Measurements from ENCODE around the gene OR51B4. TPM values are rescaled to one million over a fixed set of nuclear protein-coding genes. Genes with fewer than 3 reads are reported as not detected.

Gene OR51B4
- total RNA-seq, 1 experiment from 2014 or later: 43.7 TPM

GRCh38 chr11:5267033-5267563, 34.6 kb downstream of the OR51B4 start:
- Histone ChIP-seq H3K9ac (ENCODE audit: low read length) (no peak overlapping the region), H3K9me2 (ENCODE audit: insufficient read depth) (no peaks in the 10 kb centered on the region), H3K9me3 (ENCODE audit: control insufficient read depth in 1 of 2, insufficient read depth in 1 of 2, low read depth in 1 of 2, low read length in 2 of 2) (no peaks in the 10 kb centered on the region), H3K4me3 (replicated peaks in 1 of 2; ENCODE audit: low read depth in 1 of 2, low read length in 2 of 2) (no peak overlapping the region), H3K4me2 (ENCODE audit: low read length) (no peak overlapping the region), H3K36me3 (ENCODE audit: control insufficient read depth in 1 of 2, insufficient read depth in 2 of 2, low read length in 2 of 2) (peaks cover 0 to 8% of the 10 kb centered on the region in 2 experiments; a peak in 1 of 4 replicates), H4K20me1 (ENCODE audit: insufficient read depth) (no peaks in the 10 kb centered on the region; the same call in 1 of the 2 replicates), H2AFZ (ENCODE audit: low read depth, low read length, poor library complexity, severe bottlenecking) (no peak overlapping the region), H3K27me3 (ENCODE audit: insufficient read depth, low read length) (no peaks in the 10 kb centered on the region), H3K79me2 (ENCODE audit: insufficient read depth, low read length) (no peaks in the 10 kb centered on the region), H3K4me1 (ENCODE audit: control insufficient read depth in 1 of 2, insufficient read depth in 2 of 2, low read length in 2 of 2) (no peaks in the 10 kb centered on the region), H3K27ac (ENCODE audit: low read depth, low read length) (no peak overlapping the region)
- BruUV-seq (replicated peaks): no TSS peak
- POLR2A ChIA-PET: no interaction called here
- RAD21 ChIA-PET (ENCODE audit: low non-redundant PET in 1 of 2, low total read pairs in 2 of 2, uncharacterized antibody in 2 of 2, unreplicated experiment in 2 of 2): no interaction called here
- ATAC-seq (no peak), DNase-seq (ENCODE audit: low read depth, low spot score) (no peak)
- CTCF ChIA-PET: no interaction called here
- intact Hi-C loops (cut with micrococcal nuclease): no loop called here
- TF ChIP-seq EZH2 (IDR thresholded peaks at IDR 0.05): no peak
- TF ChIP-seq SRF (IDR thresholded peaks at IDR 0.05; ENCODE audit: low read depth): no peak
- no peak for TF ChIP-seq ATF3 (IDR thresholded peaks at IDR 0.05)
- TF ChIP-seq CBX3 (IDR thresholded peaks at IDR 0.05; ENCODE audit: low read depth): no peak

- Histone ChIP-seq H3K9me3 (ENCODE audit: control insufficient read depth in 1 of 2, insufficient read depth in 1 of 2, low read depth in 1 of 2, low read length in 2 of 2) (no peaks in the 10 kb centered on the region), H2AFZ (ENCODE audit: low read depth, low read length, poor library complexity, severe bottlenecking) (no peak overlapping the region), H3K79me2 (ENCODE audit: insufficient read depth, low read length) (no peaks in the 10 kb centered on the region), H3K4me2 (ENCODE audit: low read length) (no peak overlapping the region), H3K4me3 (replicated peaks in 1 of 2; ENCODE audit: low read depth in 1 of 2, low read length in 2 of 2) (no peak overlapping the region), H3K27me3 (ENCODE audit: insufficient read depth, low read length) (no peaks in the 10 kb centered on the region), H3K9ac (ENCODE audit: low read length) (no peak overlapping the region), H3K4me1 (ENCODE audit: control insufficient read depth in 1 of 2, insufficient read depth in 2 of 2, low read length in 2 of 2) (no peaks in the 10 kb centered on the region), H3K27ac (ENCODE audit: low read depth, low read length) (no peak overlapping the region), H3K9me2 (ENCODE audit: insufficient read depth) (no peaks in the 10 kb centered on the region), H3K36me3 (ENCODE audit: control insufficient read depth in 1 of 2, insufficient read depth in 2 of 2, low read length in 2 of 2) (peaks cover 0 to 8% of the 10 kb centered on the region in 2 experiments; a peak in 1 of 4 replicates), H4K20me1 (ENCODE audit: insufficient read depth) (no peaks in the 10 kb centered on the region; the same call in 1 of the 2 replicates)
- RAD21 ChIA-PET (ENCODE audit: low non-redundant PET in 1 of 2, low total read pairs in 2 of 2, uncharacterized antibody in 2 of 2, unreplicated experiment in 2 of 2): no interaction called here
- POLR2A ChIA-PET: no interaction called here
- intact Hi-C loops (cut with micrococcal nuclease): no loop called here
- no TSS peak for BruUV-seq (replicated peaks)
- no peak for ATAC-seq
- TF ChIP-seq TCF7L2 (IDR thresholded peaks at IDR 0.05; ENCODE audit: borderline replicate concordance, extremely low read depth, insufficient read depth, insufficient read length): no peak
- no peak for TF ChIP-seq MAX (IDR thresholded peaks at IDR 0.05)
- DNase-seq (ENCODE audit: low read depth, low spot score): no peak
- CTCF ChIA-PET: no interaction called here
Measured at GRCh38 chr11:5266609-5267008, 35.1 kb downstream of the OR51B4 start.
